GM19455 (cell line): Measurements from ENCODE around the gene INCENP.

Experiments
- ATAC-seq: cut with Tn5 transposase; IDR thresholded peaks from one replicate; pipeline ENCODE4 v1.9.1; 2021; ENCODE audit not compliant: unreplicated experiment

Gene INCENP

GRCh38 chr11:62140304-62141110 lies 16.7 kb downstream of the INCENP start:
- ATAC-seq = no peak

GRCh38 chr11:62141111-62142042 lies 17.6 kb downstream of the INCENP start:
- no peak for ATAC-seq

GRCh38 chr11:62142043-62142375 lies 18.2 kb downstream of the INCENP start:
- ATAC-seq = no peak

- ATAC-seq = no peak
These were observed 19.1 kb downstream of the INCENP start for GRCh38 chr11:62142921-62143320.

- ATAC-seq = no peak
These were observed 19.9 kb downstream of the INCENP start for GRCh38 chr11:62143727-62144126.

GRCh38 chr11:62144641-62145255 lies 20.9 kb downstream of the INCENP start:
- no peak for ATAC-seq

GRCh38 chr11:62145261-62145871 lies 21.6 kb downstream of the INCENP start:
- no peak for ATAC-seq

GRCh38 chr11:62146476-62147200 lies 22.8 kb downstream of the INCENP start:
- no peak for ATAC-seq

- ATAC-seq = no peak
These were observed 23.7 kb downstream of the INCENP start for GRCh38 chr11:62147545-62147944.

- no peak for ATAC-seq
These were observed 24.6 kb downstream of the INCENP start for GRCh38 chr11:62148271-62148980.

GRCh38 chr11:62149986-62150886 lies 26.4 kb downstream of the INCENP start:
- no peak for ATAC-seq

- no peak for ATAC-seq
These were observed 27.3 kb downstream of the INCENP start for GRCh38 chr11:62150887-62151736.

- ATAC-seq = no peak
These were observed 27.9 kb downstream of the INCENP start for GRCh38 chr11:62151737-62152102.

- ATAC-seq = no peak
These were observed 28.7 kb downstream of the INCENP start for GRCh38 chr11:62152245-62153086.

GRCh38 chr11:62153087-62153395 lies 29.2 kb downstream of the INCENP start:
- ATAC-seq = no peak

- no peak for ATAC-seq
These were observed 29.8 kb downstream of the INCENP start for GRCh38 chr11:62153617-62154016.

GRCh38 chr11:62157603-62158002 lies 33.8 kb downstream of the INCENP start:
- ATAC-seq = no peak
